ENCODE data around the gene MORC2.

Gene MORC2

GRCh38 chr22:30949934-30950660, 18.5 kb downstream of the MORC2 start:
- DNase-seq (ENCODE audit: low read depth): no peak

GRCh38 chr22:30948930-30949342, 19.6 kb downstream of the MORC2 start:
- DNase-seq (ENCODE audit: low read depth): peak; percentile 13

- DNase-seq (ENCODE audit: low read depth): peak; percentile 60
These were observed 20.6 kb downstream of the MORC2 start for GRCh38 chr22:30947816-30948454.

DNA sequence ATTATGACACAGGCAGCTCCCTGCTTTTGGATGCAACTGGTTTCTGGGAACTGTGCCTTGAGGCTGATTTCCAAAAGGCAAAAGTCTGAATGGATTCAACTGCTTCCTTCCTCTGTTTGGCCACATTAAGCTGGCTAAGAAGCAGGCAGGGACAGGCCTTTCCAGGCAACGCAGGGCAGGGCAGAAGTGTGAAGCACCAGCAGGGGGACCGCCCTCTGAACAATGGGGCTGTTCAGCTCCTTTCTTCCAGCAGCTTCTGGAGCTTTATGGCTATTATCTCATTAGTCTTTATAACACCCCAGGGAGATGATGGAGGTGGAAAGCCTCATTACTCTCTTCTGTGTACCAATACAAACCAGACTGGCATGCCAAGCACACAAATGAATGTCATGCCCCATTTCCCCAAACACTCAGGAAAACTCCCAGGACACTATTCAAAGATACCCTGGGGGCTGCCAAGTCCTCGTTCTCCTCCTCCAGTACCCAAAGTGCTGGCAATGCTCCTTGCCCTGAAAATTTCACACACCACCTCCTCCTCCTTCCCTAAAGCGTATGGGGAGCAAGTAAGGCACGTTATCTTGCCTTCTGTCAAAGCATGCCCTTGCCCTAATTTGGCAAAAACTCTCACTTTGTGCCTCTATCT, 21.3 kb downstream of the MORC2 start:
- no peak for DNase-seq (ENCODE audit: low read depth)

GRCh38 chr22:30946354-30946753, 22.2 kb downstream of the MORC2 start:
- DNase-seq (ENCODE audit: low read depth): no peak

GRCh38 chr22:30945653-30946052, 22.9 kb downstream of the MORC2 start:
- DNase-seq (ENCODE audit: low read depth): no peak

DNA sequence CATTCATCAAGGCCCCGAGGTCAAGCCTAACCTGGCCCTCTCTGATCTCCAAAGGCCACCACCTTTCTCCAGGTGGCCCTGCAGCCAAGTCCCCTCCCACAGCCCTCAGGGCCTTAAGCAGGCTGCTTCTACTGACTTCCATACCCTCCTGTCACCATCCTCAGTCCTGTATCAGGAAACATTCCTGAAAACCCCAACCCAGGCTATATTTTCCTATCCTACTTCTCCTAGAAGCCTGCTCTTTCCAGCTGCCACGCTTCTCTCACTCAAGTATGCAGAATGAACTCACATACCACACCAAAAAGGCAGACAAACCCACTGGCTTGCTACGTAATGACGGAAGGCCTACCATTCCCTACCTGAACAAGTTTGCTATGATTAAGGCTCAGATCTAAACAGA, 23.6 kb downstream of the MORC2 start:
- DNase-seq (ENCODE audit: low read depth): no peak

DNA sequence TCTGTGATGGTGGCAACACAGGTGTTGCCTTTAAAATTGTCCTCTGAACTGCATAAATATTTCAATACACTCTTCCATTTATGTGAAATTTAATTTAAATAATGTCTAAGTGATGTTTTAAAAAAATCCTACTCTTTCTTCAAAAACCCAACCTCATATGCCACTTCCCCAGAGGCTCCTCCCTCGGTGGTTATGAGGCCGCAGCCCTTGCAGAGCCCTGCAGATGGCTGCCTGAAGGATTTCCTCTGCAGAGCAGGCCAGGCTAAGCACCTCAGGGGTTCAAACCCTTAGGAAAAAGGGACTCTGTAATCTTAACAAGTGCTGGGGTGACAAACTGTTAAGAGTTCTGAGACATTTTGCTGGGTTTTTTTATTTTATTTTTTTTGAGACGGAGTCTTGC, 25.2 kb downstream of the MORC2 start:
- DNase-seq (ENCODE audit: low read depth): no peak

DNA sequence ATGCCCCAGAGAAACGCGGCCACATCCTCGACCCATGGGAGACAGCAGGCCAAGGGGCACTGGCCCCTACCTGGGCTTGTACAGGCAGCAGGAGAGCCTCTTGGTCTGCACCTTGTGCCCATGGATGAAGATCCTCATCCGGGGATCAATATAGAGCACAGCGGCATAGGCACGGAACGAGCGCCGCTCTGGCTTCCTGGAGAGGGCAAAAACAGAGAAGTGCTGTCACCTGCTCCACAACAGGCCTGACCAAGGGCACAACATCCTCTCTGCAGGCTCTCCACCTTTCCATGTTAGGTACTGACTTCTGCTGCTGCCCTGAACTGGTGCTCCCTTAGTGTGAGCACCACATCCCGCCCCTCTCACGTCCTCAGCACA, 27.2 kb downstream of the MORC2 start:
- DNase-seq (ENCODE audit: low read depth): no peak

- no peak for DNase-seq (ENCODE audit: low read depth)
These were observed 27.8 kb downstream of the MORC2 start for GRCh38 chr22:30940685-30941362.

GRCh38 chr22:30934053-30934452, 34.5 kb downstream of the MORC2 start:
- DNase-seq (ENCODE audit: low read depth): no peak

DNA sequence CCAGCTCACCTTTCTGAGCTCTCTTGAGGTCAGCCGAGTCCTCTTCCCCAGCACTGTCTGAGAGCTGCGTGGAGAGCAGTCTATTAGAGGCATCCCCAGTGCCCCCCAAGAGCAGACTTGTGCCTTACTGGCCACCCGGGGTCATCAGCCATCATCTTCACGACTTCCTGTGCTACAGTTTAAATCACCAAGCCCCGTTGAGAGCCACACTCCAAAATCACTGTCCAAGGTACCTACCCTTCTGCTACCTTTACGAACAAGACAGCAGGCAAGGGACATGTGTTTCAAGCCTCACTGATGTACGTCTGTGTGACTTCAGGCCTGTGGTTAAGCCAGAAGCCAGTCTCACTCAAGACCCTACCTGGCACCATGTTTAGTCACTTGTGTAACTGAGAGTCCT, 35.1 kb downstream of the MORC2 start:
- DNase-seq (ENCODE audit: low read depth): no peak

- no peak for DNase-seq (ENCODE audit: low read depth)
These were observed 35.9 kb downstream of the MORC2 start for GRCh38 chr22:30932661-30933060.

GRCh38 chr22:30931541-30932300, 36.9 kb downstream of the MORC2 start:
- DNase-seq (ENCODE audit: low read depth): no peak

DNA sequence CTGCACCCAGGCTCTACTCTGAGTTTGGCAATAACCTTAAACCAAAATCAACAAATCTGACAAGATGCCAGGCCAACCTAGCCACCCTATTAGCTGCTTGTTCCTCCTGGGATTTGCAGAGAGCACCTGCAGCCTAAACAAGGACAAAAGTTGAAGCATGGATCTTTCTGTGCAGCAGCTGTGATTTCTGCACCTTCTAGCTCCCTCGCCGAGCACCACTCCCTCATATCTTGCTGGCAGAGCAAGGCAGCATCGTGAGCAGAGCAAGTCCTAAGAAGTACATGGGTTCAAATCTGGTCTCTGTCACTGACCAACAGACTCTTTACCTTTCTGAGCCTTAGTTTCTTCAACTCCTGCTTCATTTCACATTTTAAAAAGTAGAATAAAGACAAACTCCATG, 38.3 kb downstream of the MORC2 start:
- DNase-seq (ENCODE audit: low read depth): no peak

GRCh38 chr22:30928401-30928800, 40.2 kb downstream of the MORC2 start:
- DNase-seq (ENCODE audit: low read depth): no peak

- no peak for DNase-seq (ENCODE audit: low read depth)
These were observed 40.8 kb downstream of the MORC2 start for GRCh38 chr22:30927806-30928205.

GRCh38 chr22:30926706-30927105, 41.9 kb downstream of the MORC2 start:
- DNase-seq (ENCODE audit: low read depth): no peak

- DNase-seq (ENCODE audit: low read depth): no peak
These were observed 42.9 kb downstream of the MORC2 start for GRCh38 chr22:30925667-30926066.

GRCh38 chr22:30923168-30923900, 45.2 kb downstream of the MORC2 start:
- no peak for DNase-seq (ENCODE audit: low read depth)

DNA sequence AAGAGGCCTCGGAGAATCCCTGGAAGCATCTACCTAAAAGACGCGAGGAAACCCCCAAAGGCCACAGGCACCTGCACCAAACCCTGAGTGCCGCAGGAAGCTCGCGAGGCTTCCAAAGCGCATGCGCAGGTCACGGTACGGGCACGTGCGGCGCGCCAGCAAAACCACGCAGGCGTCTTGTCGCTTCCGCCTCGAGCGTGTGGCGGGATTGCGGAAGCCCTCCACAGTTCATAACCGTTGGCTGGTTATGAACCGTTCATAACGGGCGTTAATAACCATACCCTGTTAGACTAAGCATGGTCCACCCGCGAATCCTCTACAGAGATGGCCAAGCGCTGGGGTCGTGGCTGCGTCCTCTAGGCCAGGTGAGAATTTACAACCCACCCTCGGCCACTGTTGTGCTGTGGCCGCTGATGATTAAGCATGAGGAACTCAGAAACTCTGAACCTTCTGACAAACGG, 46.4 kb downstream of the MORC2 start:
- DNase-seq (ENCODE audit: low read depth): peak; percentile 18

Data from ELR (cell line).